GM12891 (cell line): ENCODE measurements around the gene CHAC1.

Source experiments
- POLR2A ChIP-seq: IDR thresholded peaks from 2 replicates; pipeline ENCODE4 v1.6.1; 2011; ENCODE audit warnings: low read depth, low read length, control low read depth
- POLR2AphosphoS5 ChIP-seq: IDR thresholded peaks from 2 replicates; pipeline ENCODE4 v1.6.1; 2011; ENCODE audit warnings: low read depth, low read length, control low read depth
- SPI1 ChIP-seq: IDR thresholded peaks from 2 replicates; pipeline ENCODE4 v1.6.1; 2011; ENCODE audit warnings: low read depth, low read length, control low read depth
- TAF1 ChIP-seq: IDR thresholded peaks from 2 replicates; pipeline ENCODE4 v1.6.1; 2011; ENCODE audit warnings: low read depth, low read length, control low read depth

GRCh38 chr15:40969363-40969762 is 16.1 kb downstream of the CHAC1 start:
- TF ChIP-seq SPI1 = no peak
- no peak for TF ChIP-seq POLR2AphosphoS5
- no peak for TF ChIP-seq POLR2A
- TF ChIP-seq TAF1 = no peak
